ENCODE data around the gene CYFIP2.
"Not testable (repeated sequence)": the region's sequence is repeated elsewhere in the genome, so short reads cannot be mapped to it uniquely, and the experiment has no call there.

Gene CYFIP2

GRCh38 chr5:157390133-157390532, 124.2 kb downstream of the CYFIP2 start:
- DNase-seq (ENCODE audit: low read depth in 2 of 2): no peak

- peak in 1 of 2 experiments; percentile 54 for DNase-seq (ENCODE audit: low read depth in 2 of 2)
These were observed 124.8 kb downstream of the CYFIP2 start for GRCh38 chr5:157390551-157391297.

GRCh38 chr5:157398305-157398704, 132.4 kb downstream of the CYFIP2 start:
- DNase-seq (ENCODE audit: low read depth in 2 of 2): no peak

- DNase-seq (ENCODE audit: low read depth in 2 of 2): no peak
These were observed 135.0 kb downstream of the CYFIP2 start for GRCh38 chr5:157400741-157401495.

- DNase-seq (ENCODE audit: low read depth in 2 of 2): no peak
These were observed 149.9 kb downstream of the CYFIP2 start for GRCh38 chr5:157415838-157416237.

GRCh38 chr5:157419521-157419920, 153.6 kb downstream of the CYFIP2 start:
- not testable (repeated sequence) for DNase-seq (ENCODE audit: low read depth in 2 of 2)

GRCh38 chr5:157429920-157430319, 164.0 kb downstream of the CYFIP2 start:
- DNase-seq (ENCODE audit: low read depth in 2 of 2): not testable (repeated sequence)

- peak; percentile 54 to 57 for DNase-seq (ENCODE audit: low read depth in 2 of 2)
These were observed 165.7 kb downstream of the CYFIP2 start for GRCh38 chr5:157431544-157432200.

GRCh38 chr5:157434096-157434495, 168.2 kb downstream of the CYFIP2 start:
- DNase-seq (ENCODE audit: low read depth in 2 of 2): no peak

- peak; percentile 52 to 61 for DNase-seq (ENCODE audit: low read depth in 2 of 2)
These were observed 177.2 kb downstream of the CYFIP2 start for GRCh38 chr5:157443041-157443549.

GRCh38 chr5:157444224-157444623, 178.3 kb downstream of the CYFIP2 start:
- DNase-seq (ENCODE audit: low read depth in 2 of 2): no peak

All from fibroblast of skin of left quadriceps (primary cell).